ENCODE data around the gene POF1B.

Gene POF1B, protein sequence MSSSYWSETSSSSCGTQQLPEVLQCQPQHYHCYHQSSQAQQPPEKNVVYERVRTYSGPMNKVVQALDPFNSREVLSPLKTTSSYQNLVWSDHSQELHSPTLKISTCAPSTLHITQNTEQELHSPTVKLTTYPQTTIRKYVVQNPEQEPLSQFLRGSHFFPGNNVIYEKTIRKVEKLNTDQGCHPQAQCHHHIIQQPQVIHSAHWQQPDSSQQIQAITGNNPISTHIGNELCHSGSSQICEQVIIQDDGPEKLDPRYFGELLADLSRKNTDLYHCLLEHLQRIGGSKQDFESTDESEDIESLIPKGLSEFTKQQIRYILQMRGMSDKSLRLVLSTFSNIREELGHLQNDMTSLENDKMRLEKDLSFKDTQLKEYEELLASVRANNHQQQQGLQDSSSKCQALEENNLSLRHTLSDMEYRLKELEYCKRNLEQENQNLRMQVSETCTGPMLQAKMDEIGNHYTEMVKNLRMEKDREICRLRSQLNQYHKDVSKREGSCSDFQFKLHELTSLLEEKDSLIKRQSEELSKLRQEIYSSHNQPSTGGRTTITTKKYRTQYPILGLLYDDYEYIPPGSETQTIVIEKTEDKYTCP

DNA sequence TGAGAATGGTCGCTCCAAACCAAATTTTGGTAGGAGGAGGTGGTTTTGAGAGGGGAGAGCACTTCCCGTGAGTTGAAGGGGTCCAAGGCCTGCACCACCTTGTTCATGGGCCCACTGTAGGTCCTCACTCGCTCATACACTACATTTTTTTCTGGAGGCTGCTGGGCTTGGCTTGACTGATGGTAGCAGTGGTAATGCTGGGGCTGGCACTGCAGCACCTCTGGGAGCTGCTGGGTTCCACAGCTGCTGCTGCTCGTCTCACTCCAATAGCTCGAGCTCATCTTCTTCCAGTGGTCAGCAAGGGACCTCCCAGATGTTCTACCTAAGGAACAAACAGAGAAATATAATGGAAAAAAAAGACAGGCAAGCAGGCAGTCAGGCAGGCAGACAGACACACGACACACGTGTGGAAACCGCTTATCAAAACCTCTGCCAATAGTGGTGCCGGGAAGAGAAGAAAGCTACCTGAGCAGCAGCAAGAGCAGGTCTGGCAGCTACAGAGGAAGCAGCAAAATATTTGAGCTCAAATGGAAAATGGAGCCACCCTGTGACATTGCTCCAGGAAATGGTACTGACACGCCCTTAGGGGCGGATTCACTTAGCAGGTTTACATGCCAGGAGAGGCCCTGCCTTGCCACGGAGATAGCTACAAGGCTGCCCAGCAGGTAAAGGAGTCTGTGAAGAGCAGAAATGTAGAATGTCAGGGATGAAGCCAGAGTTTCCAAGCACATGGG, at the start of gene POF1B:
Gene POF1B, minus strand, starts transcription at position 492 of the 734 bp plus-strand sequence. Its CDS starts 211 bp downstream, at position 281.
- in situ Hi-C loops (cut with HindIII; ENCODE audit: low pct_ligation_motif_present, low sequenced_read_pairs): no loop called here
- no peaks in the 10 kb centered on the region for H3K36me3 ChIP-seq (replicated peaks)
- no peak for DNase-seq
- H3K27ac ChIP-seq: no peak within 1 kb of the TSS
- TF ChIP-seq, protein P1, sequence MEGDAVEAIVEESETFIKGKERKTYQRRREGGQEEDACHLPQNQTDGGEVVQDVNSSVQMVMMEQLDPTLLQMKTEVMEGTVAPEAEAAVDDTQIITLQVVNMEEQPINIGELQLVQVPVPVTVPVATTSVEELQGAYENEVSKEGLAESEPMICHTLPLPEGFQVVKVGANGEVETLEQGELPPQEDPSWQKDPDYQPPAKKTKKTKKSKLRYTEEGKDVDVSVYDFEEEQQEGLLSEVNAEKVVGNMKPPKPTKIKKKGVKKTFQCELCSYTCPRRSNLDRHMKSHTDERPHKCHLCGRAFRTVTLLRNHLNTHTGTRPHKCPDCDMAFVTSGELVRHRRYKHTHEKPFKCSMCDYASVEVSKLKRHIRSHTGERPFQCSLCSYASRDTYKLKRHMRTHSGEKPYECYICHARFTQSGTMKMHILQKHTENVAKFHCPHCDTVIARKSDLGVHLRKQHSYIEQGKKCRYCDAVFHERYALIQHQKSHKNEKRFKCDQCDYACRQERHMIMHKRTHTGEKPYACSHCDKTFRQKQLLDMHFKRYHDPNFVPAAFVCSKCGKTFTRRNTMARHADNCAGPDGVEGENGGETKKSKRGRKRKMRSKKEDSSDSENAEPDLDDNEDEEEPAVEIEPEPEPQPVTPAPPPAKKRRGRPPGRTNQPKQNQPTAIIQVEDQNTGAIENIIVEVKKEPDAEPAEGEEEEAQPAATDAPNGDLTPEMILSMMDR (IDR thresholded peaks at IDR 0.05; ENCODE audit: low read depth, low read length, missing control alignments): no peak
- H3K4me3 ChIP-seq (ENCODE audit: low read depth, low read length): no peak within 1 kb of the TSS
- H3K27me3 ChIP-seq (replicated peaks): no peaks in the 10 kb centered on the region

DNA sequence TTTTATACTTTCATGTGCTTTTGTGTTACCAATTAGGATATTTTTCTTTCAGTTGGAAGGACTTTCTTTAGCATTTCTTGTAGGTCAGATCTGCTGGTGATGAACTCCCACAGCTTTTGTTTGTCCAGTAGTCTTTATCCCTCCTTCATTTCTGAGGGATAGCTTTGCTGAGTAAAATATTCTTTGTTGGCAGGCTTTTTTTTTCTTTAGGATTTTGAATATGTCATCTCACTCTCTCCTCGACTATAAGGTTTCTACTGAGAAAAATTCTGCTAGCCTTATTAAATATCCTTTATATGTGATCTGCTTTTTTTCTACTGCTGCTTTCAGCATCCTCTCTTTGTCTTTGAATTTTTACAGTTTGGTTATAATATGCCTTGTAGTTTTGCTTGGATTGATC, 49.6 kb upstream of the POF1B start:
- Histone ChIP-seq H3K4me3 (ENCODE audit: low read depth, low read length) (no peak overlapping the region), H3K27ac (no peak overlapping the region), H3K27me3 (replicated peaks) (no peaks in the 10 kb centered on the region), H3K36me3 (replicated peaks) (no peaks in the 10 kb centered on the region)
- no peak for DNase-seq
- TF ChIP-seq, protein P1 (IDR thresholded peaks at IDR 0.05; ENCODE audit: low read depth, low read length, missing control alignments): no peak
- in situ Hi-C loops (cut with HindIII; ENCODE audit: low pct_ligation_motif_present, low sequenced_read_pairs): no loop called here

- TF ChIP-seq, protein P1 (IDR thresholded peaks at IDR 0.05; ENCODE audit: low read depth, low read length, missing control alignments): no peak
- no peak for DNase-seq
- Histone ChIP-seq H3K27me3 (replicated peaks) (no peaks in the 10 kb centered on the region), H3K27ac (no peak overlapping the region), H3K36me3 (replicated peaks) (no peaks in the 10 kb centered on the region), H3K4me3 (ENCODE audit: low read depth, low read length) (no peak overlapping the region)
- in situ Hi-C loops (cut with HindIII; ENCODE audit: low pct_ligation_motif_present, low sequenced_read_pairs): no loop called here
Observed at GRCh38 chrX:85419293-85419692, 39.8 kb upstream of the POF1B start.

GRCh38 chrX:85391878-85392238, 12.4 kb upstream of the POF1B start:
- in situ Hi-C loops (cut with HindIII; ENCODE audit: low pct_ligation_motif_present, low sequenced_read_pairs): no loop called here
- H3K27ac ChIP-seq: no peak overlapping the region
- TF ChIP-seq, protein P1 (IDR thresholded peaks at IDR 0.05; ENCODE audit: low read depth, low read length, missing control alignments): no peak
- no peak for DNase-seq
- no peaks in the 10 kb centered on the region for H3K36me3 ChIP-seq (replicated peaks)
- no peak overlapping the region for H3K4me3 ChIP-seq (ENCODE audit: low read depth, low read length)
- H3K27me3 ChIP-seq (replicated peaks): no peaks in the 10 kb centered on the region

DNA sequence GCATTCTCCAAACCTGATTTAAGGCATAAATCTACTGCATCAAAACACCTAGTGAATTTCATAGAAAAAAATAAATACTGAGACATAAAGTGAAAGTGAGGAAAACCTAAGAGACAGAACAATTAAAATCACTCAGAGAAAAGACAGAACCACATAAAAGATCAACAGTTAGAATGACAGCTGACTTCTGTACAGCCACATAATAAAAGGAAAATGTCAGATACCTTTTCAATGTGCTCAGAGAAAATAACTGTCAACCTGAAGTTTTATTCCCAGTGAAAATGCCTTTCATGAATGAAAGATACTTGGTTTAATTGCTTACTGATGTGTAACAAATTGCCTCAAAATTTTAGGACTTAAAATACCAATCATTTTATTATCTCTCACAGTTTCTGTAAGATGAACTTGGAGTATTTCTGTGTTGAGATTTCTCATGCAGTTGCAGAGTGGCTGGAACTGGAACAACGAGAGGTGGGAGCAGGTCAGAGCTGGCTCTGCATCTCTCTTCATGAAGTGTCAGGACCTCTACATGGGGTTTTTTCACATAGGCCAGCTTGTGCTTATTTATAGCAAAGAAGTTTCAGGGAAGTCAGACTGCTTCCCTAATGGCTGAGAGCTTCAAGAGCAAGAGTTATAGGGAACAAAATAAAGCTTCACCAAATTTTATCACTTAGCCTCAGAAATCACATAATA, 11.9 kb upstream of the POF1B start:
- Histone ChIP-seq H3K27me3 (replicated peaks) (no peaks in the 10 kb centered on the region), H3K4me3 (ENCODE audit: low read depth, low read length) (no peak overlapping the region), H3K36me3 (replicated peaks) (no peaks in the 10 kb centered on the region), H3K27ac (no peak overlapping the region)
- in situ Hi-C loops (cut with HindIII; ENCODE audit: low pct_ligation_motif_present, low sequenced_read_pairs): no loop called here
- DNase-seq: no peak
- TF ChIP-seq, protein P1 (IDR thresholded peaks at IDR 0.05; ENCODE audit: low read depth, low read length, missing control alignments): no peak
